ENCODE measurements around the gene INSM1. TPM values are rescaled to one million over a fixed set of nuclear protein-coding genes. Genes with fewer than 3 reads are reported as not detected.

The INSM1 gene
- total and polyA plus RNA-seq, 9 donors: 0.02 TPM; not detected in 8

DNA sequence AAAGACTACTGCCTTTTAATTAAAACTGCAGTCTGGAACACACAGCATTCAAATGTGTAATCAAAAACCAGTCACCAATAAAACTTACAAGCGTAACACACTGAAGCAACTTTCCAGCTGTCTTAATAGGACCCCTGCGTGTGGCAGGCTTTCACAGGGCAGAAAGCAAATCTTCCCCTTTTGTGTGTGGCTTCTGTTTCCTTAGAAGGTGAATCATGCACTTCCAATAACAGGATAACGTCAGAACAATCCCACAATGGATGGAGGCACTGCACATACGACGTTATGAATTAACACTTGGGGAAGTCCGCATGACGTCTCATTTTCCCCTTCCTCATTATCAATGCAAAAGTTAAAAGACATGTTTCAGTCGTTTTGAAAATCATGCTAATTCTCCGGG, 44.8 kb downstream of the INSM1 start:
- Histone ChIP-seq H3K4me3 (no peak overlapping the region), H3K27ac (no peak overlapping the region), H3K36me3 (no peaks in the 10 kb centered on the region), H3K4me1 (ENCODE audit: insufficient read depth) (peaks cover 2% of the 10 kb centered on the region), H3K9me3 (no peaks in the 10 kb centered on the region), H3K27me3 (no peaks in the 10 kb centered on the region)
- 80 to 86% (median 83%) methylated on average over 9 of the region's 9 CpGs for WGBS, 3 donors
- intact Hi-C loops (cut with DNase I): no loop called here
- TF ChIP-seq, protein P1, sequence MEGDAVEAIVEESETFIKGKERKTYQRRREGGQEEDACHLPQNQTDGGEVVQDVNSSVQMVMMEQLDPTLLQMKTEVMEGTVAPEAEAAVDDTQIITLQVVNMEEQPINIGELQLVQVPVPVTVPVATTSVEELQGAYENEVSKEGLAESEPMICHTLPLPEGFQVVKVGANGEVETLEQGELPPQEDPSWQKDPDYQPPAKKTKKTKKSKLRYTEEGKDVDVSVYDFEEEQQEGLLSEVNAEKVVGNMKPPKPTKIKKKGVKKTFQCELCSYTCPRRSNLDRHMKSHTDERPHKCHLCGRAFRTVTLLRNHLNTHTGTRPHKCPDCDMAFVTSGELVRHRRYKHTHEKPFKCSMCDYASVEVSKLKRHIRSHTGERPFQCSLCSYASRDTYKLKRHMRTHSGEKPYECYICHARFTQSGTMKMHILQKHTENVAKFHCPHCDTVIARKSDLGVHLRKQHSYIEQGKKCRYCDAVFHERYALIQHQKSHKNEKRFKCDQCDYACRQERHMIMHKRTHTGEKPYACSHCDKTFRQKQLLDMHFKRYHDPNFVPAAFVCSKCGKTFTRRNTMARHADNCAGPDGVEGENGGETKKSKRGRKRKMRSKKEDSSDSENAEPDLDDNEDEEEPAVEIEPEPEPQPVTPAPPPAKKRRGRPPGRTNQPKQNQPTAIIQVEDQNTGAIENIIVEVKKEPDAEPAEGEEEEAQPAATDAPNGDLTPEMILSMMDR (IDR thresholded peaks at IDR 0.05): no peak
- TF ChIP-seq EP300 (IDR thresholded peaks at IDR 0.05): no peak
- TF ChIP-seq POLR2A (IDR thresholded peaks at IDR 0.05): no peak
- no peak for DNase-seq

DNA sequence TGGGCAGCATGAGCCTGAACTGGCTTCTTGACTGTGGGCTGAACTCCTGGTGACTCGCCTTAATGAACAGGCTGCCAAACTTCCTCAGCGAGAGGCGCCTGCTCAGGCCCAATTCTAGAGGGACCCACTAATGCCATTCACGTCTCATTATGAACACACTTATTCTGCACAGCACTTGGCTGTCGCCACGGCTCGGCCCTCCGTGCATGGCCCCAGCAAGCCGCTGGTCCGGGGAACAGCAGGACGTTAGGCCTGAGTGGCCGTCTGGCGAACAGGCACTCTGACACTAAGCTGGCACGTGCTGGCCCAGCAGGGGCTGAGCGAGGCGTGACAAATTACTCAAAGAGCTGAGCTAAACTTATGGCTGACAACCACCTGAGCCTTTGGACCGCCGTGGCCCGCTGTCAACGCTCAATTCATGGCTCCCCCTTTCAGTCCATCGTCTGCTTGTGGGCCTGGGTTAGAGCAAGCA, 45.9 kb downstream of the INSM1 start:
- DNase-seq: no peak
- H3K27me3 ChIP-seq: no peaks in the 10 kb centered on the region
- no peak overlapping the region for H3K4me3 ChIP-seq
- H3K27ac ChIP-seq: no peak overlapping the region
- no peaks in the 10 kb centered on the region for H3K36me3 ChIP-seq
- TF ChIP-seq, protein P1 (IDR thresholded peaks at IDR 0.05): no peak
- no peak for TF ChIP-seq EP300 (IDR thresholded peaks at IDR 0.05)
- TF ChIP-seq POLR2A (IDR thresholded peaks at IDR 0.05): no peak
- intact Hi-C loops (cut with DNase I): no loop called here
- WGBS, 3 donors: 89 to 91% (median 91%) methylated on average over 21 of the region's 21 CpGs
- H3K9me3 ChIP-seq: no peaks in the 10 kb centered on the region
- H3K4me1 ChIP-seq (ENCODE audit: insufficient read depth): peaks cover 2% of the 10 kb centered on the region

GRCh38 chr20:20414640-20415220, 46.8 kb downstream of the INSM1 start:
- Histone ChIP-seq H3K4me3 (no peak overlapping the region), H3K4me1 (ENCODE audit: insufficient read depth) (peaks cover 2% of the 10 kb centered on the region), H3K27me3 (no peaks in the 10 kb centered on the region), H3K36me3 (no peaks in the 10 kb centered on the region), H3K27ac (no peak overlapping the region), H3K9me3 (no peaks in the 10 kb centered on the region)
- TF ChIP-seq, protein P1 (IDR thresholded peaks at IDR 0.05): no peak
- TF ChIP-seq EP300 (IDR thresholded peaks at IDR 0.05): no peak
- no peak for TF ChIP-seq POLR2A (IDR thresholded peaks at IDR 0.05)
- intact Hi-C loops (cut with DNase I): no loop called here
- no peak for DNase-seq
- 67 to 74% (median 71%) methylated on average over 5 of the region's 5 CpGs for WGBS, 3 donors

DNA sequence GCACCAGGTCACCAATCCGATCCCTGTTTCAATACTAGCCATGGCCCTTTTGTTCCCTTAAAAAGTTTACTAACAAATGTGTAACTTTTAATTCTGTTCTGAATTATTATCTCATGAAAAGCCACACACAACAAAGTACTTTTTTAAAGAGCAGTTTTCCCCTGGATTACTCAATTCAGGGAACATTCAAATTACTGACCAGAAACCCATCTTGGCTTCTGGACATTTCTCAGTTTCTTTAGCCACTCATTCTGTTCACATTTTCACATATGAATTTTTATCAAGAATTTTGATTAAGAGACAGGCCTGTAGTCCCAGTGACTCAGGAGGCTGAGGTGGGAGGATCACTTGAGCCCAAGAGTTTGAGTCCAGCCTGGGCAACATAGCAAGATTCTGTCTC, 47.4 kb downstream of the INSM1 start:
- Histone ChIP-seq H3K27me3 (no peaks in the 10 kb centered on the region), H3K27ac (no peak overlapping the region), H3K36me3 (no peaks in the 10 kb centered on the region), H3K4me3 (no peak overlapping the region), H3K9me3 (no peaks in the 10 kb centered on the region), H3K4me1 (ENCODE audit: insufficient read depth) (peaks cover 2% of the 10 kb centered on the region)
- TF ChIP-seq POLR2A (IDR thresholded peaks at IDR 0.05): no peak
- TF ChIP-seq, protein P1 (IDR thresholded peaks at IDR 0.05): no peak
- TF ChIP-seq EP300 (IDR thresholded peaks at IDR 0.05): no peak
- no peak for DNase-seq
- WGBS, 3 donors: 92 to 97% (median 94%) methylated on average over 1 of the region's 1 CpG
- intact Hi-C loops (cut with DNase I): no loop called here
